ENCODE results near the gene XYLT1. TPM values are rescaled to one million over a fixed set of nuclear protein-coding genes. Genes with fewer than 3 reads are reported as not detected.

XYLT1 gene
- total and polyA plus RNA-seq, 9 of the 15 experiments (the other 6 are each of a cell fraction or from before 2014, with no cell fraction given): 0.03 to 0.09 (median 0.08) TPM; not detected in 6

GRCh38 chr16:17437981-17438380 is 32.8 kb downstream of the XYLT1 start (continued):
- TF ChIP-seq HIVEP1 (CRISPR knock-in tag; IDR thresholded peaks at IDR 0.05) (no peak), FOXP4 (CRISPR knock-in tag; IDR thresholded peaks at IDR 0.05; ENCODE audit: borderline replicate concordance) (no peak), ZNF134 (CRISPR knock-in tag; conservative IDR thresholded peaks at IDR 0.05) (no peak), ZBTB9 (CRISPR knock-in tag; IDR thresholded peaks at IDR 0.05) (no peak), GATA2 (CRISPR knock-in tag; IDR thresholded peaks at IDR 0.05) (no peak), ZBTB34 (CRISPR knock-in tag; IDR thresholded peaks at IDR 0.05) (no peak)

Measured in K562 (cell line).